ENCODE data around the gene COG5.

Gene COG5

GRCh38 chr7:107559864-107560263 lies 3.9 kb downstream of the COG5 start:
- TF ChIP-seq GATA2 (IDR thresholded peaks at IDR 0.05; ENCODE audit: low read depth, low read length) = no peak
- no peak for TF ChIP-seq GATA3 (IDR thresholded peaks at IDR 0.05; ENCODE audit: low read depth, low read length)

DNA sequence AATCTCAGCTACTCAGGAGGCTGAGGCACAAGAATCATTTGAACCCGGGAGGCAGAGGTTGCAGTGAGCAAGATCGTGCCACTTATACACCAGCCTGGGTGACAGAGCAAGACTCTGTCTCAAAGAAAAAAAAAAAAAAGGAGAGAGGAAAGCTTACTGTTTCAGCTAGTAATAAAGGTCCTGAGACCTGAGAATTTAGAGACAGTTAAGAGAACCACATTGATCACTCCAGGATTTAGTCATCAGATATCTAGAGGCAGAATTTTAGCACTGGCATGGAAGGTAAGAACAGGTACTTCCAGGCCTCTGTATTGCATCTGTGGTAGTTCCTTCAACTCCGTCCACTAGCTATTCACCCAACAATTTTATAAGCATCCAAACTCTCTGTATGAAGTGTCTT lies 7.8 kb downstream of the COG5 start:
- TF ChIP-seq GATA2 (IDR thresholded peaks at IDR 0.05; ENCODE audit: low read depth, low read length) (no peak), GATA3 (IDR thresholded peaks at IDR 0.05; ENCODE audit: low read depth, low read length) (no peak)

GRCh38 chr7:107551936-107552335 lies 11.8 kb downstream of the COG5 start:
- TF ChIP-seq GATA2 (IDR thresholded peaks at IDR 0.05; ENCODE audit: low read depth, low read length) = no peak
- no peak for TF ChIP-seq GATA3 (IDR thresholded peaks at IDR 0.05; ENCODE audit: low read depth, low read length)

GRCh38 chr7:107544848-107545591 lies 18.7 kb downstream of the COG5 start:
- TF ChIP-seq GATA3 (IDR thresholded peaks at IDR 0.05; ENCODE audit: low read depth, low read length) (no peak), GATA2 (IDR thresholded peaks at IDR 0.05; ENCODE audit: low read depth, low read length) (no peak)

DNA sequence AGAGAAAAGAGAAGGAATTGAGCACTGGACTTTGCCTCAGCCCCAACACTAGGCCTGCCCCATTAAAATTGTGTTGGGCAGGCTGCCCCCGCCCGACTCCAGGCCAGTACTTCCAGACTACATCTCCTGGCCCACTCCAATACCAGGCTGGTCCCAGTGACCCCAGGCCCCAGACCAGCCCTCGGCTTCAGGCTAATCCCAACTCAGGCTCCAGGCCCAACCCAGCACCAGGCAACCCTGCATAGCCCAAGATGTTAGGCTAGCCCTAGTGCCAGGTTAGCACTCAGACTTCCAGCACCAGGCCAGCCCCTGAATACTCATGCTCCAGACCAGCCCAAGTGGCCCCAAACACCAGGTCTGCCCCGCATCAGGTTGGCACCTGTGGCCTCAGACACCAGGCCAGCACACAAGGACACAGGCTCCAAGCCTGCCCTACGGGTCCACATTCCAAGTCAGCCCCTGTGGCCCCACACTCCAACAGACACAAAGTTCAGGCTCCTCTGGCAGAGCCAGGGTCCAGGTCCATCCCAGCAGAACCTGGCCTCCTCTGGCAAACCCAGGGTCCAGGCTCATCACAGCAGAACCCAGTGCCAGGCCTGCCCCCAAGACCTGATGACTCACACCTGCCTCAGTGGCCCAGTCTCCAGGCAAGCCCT lies 20.3 kb downstream of the COG5 start:
- no peak for TF ChIP-seq GATA2 (IDR thresholded peaks at IDR 0.05; ENCODE audit: low read depth, low read length)
- TF ChIP-seq GATA3 (IDR thresholded peaks at IDR 0.05; ENCODE audit: low read depth, low read length) = no peak

- TF ChIP-seq GATA3 (IDR thresholded peaks at IDR 0.05; ENCODE audit: low read depth, low read length) (no peak), GATA2 (IDR thresholded peaks at IDR 0.05; ENCODE audit: low read depth, low read length) (no peak)
These were observed 25.7 kb downstream of the COG5 start for GRCh38 chr7:107538001-107538400.

- TF ChIP-seq GATA3 (IDR thresholded peaks at IDR 0.05; ENCODE audit: low read depth, low read length) (no peak), GATA2 (IDR thresholded peaks at IDR 0.05; ENCODE audit: low read depth, low read length) (no peak)
These were observed 29.6 kb downstream of the COG5 start for GRCh38 chr7:107534139-107534538.

GRCh38 chr7:107530751-107531150 lies 33.0 kb downstream of the COG5 start:
- TF ChIP-seq GATA3 (IDR thresholded peaks at IDR 0.05; ENCODE audit: low read depth, low read length) (no peak), GATA2 (IDR thresholded peaks at IDR 0.05; ENCODE audit: low read depth, low read length) (no peak)

DNA sequence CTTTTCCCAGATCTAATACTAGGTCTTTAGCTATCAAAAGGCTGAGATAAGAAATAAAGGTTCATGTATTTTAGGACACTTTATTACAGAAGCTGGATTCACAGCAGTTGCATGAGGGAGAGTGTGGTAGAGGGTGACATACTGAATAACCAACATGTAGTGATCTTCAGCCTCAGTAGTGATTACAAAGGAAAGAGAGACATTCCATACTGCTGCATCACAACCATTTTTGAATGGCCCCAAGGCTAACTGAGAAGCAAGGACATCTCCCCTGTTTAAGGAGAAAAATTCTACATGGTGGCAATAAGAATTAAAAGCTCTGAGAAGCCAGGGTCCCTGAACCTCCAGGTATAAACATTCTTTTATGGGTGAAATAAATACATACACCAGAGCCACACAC lies 35.3 kb downstream of the COG5 start:
- TF ChIP-seq GATA3 (IDR thresholded peaks at IDR 0.05; ENCODE audit: low read depth, low read length) (no peak), GATA2 (IDR thresholded peaks at IDR 0.05; ENCODE audit: low read depth, low read length) (no peak)

DNA sequence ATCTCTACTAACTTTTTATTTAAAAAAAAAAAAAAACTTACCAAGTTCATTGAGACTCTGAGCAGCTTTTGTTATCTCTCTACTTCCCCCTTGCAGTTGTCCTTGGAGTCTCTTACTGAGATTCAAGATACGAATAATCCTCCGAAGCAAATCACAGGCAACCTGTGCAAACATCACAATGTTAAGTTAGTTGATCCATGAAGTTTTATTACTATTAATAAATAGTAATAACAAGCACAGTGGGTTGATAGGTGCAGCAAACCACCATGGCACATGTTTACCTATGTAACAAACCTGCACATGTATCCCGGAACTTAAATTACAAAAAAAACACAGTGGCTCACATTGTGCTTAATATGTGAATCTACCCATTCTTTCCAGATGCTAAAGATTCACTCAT lies 36.5 kb downstream of the COG5 start:
- TF ChIP-seq GATA3 (IDR thresholded peaks at IDR 0.05; ENCODE audit: low read depth, low read length) = no peak
- no peak for TF ChIP-seq GATA2 (IDR thresholded peaks at IDR 0.05; ENCODE audit: low read depth, low read length)

DNA sequence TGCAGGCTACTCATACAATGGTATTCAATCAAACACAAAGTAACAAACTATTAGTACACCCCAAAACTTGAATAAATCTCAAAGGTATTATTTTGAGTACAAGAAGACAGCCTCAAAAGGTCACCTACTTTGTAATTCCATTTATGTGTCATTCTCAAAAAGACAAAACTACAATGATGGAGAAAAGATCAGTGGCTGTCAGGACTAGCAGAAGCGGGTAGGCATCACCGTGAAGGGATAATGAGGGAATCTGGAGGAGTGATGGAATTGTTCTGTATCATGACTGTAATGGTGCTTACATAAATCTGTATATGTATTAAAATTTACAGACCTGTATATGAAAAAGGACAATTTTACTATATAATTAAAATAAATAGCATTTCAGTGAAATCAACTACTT lies 37.0 kb downstream of the COG5 start:
- TF ChIP-seq GATA3 (IDR thresholded peaks at IDR 0.05; ENCODE audit: low read depth, low read length) = no peak
- TF ChIP-seq GATA2 (IDR thresholded peaks at IDR 0.05; ENCODE audit: low read depth, low read length) = no peak

- no peak for TF ChIP-seq GATA3 (IDR thresholded peaks at IDR 0.05; ENCODE audit: low read depth, low read length)
- TF ChIP-seq GATA2 (IDR thresholded peaks at IDR 0.05; ENCODE audit: low read depth, low read length) = no peak
These were observed 56.9 kb downstream of the COG5 start for GRCh38 chr7:107506674-107507339.

DNA sequence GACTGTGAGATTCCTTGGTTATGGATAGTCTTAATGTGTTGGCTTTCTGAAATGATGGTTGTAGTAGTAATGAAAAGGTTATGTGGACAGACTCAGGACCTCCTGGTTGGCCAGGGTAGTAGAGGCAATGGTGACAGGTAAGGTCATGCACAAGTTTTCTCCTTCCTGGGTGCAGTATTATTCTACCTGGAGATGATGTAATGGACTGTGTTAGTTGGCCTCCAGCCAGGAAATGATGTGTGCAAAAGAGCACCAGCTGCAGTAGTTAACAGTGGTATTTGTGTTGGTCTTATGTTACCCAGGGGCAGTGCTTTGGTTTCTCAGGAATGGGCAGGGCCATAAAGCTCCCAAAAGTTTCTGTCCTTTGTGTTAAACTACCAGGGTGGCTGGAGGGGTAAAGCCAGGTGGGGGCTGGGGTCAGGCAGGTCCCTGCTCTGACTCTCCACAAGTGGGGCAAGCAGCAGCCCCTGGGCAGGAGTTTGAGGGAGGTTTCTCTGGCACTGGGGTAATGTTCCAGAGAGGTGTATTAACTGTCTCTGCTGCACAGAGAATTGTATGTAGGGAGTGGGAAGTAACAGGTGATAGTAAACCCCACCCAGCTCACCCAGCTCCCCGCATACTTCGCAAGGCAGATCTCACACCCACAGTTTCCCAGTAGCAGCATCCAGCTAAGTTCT lies 57.6 kb downstream of the COG5 start:
- no peak for TF ChIP-seq GATA2 (IDR thresholded peaks at IDR 0.05; ENCODE audit: low read depth, low read length)
- no peak for TF ChIP-seq GATA3 (IDR thresholded peaks at IDR 0.05; ENCODE audit: low read depth, low read length)

DNA sequence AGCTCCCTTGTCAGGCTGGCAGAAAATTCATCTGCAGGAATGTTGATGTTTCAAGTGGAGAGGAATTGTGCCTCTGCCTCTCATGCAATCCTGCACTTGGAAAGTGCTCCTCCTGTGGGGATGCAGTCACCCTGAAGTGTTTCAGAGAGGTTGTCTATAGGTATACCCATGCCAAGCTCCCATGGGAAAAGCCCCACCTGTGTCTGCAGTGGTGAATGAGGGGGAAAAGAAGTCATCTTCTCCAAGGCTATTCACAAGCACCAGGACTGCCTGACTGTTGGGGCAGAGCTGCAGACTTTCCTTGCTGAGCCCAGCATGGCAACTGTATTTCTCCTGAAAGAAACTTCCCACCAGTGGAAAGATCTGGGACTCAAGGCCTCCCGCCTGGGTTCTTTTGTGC lies 58.4 kb downstream of the COG5 start:
- TF ChIP-seq GATA2 (IDR thresholded peaks at IDR 0.05; ENCODE audit: low read depth, low read length) = no peak
- no peak for TF ChIP-seq GATA3 (IDR thresholded peaks at IDR 0.05; ENCODE audit: low read depth, low read length)
